A549 (cell line): ENCODE data around the gene CELF2.

Source experiments
- CEBPB ChIP-seq, 2 experiments: fragments of >200 bp in 1 of 2; sonication (Bioruptor Twin) in 1 of 2; formaldehyde crosslinking in 1 of 2; IDR thresholded peaks; 2 replicates each; pipeline ENCODE4 v1.6.1; 2012 to 2016
- CTCF ChIP-seq: fragments of >200 bp; sonication (Bioruptor Twin); formaldehyde crosslinking; IDR thresholded peaks from 3 replicates; pipeline ENCODE4 v1.5.1; 2016
- GATA3 ChIP-seq: IDR thresholded peaks from 2 replicates; pipeline ENCODE4 v1.6.1; 2012; ENCODE audit warnings: borderline replicate concordance
- HMGXB4 ChIP-seq: fragments of 250-450 bp; sonication (Bioruptor Pico); IDR thresholded peaks from 2 replicates; pipeline ENCODE4 v1.5.0; 2021; ENCODE audit warnings: mild to moderate bottlenecking, moderate library complexity, borderline replicate concordance
- KDM1A ChIP-seq: fragments of 200-600 bp; sonication (generic); IDR thresholded peaks from 2 replicates; pipeline ENCODE4 v1.6.1; 2016; ENCODE audit warnings: low read depth, mild to moderate bottlenecking
- MAFK ChIP-seq: fragments of 450-650 bp; IDR thresholded peaks from 2 replicates; pipeline ENCODE4 v1.6.1; 2014; ENCODE audit not compliant: partially characterized antibody
- MYC ChIP-seq: IDR thresholded peaks from 2 replicates; pipeline ENCODE4 v1.6.1; 2012; ENCODE audit warnings: mild to moderate bottlenecking, inconsistent platforms, low read length, improper control_type of control experiment, borderline replicate concordance
- NR3C1 ChIP-seq: fragments of >200 bp; sonication (Bioruptor Twin); formaldehyde crosslinking; IDR thresholded peaks from 3 replicates; pipeline ENCODE4 v1.6.1; 2017
- PBX3 ChIP-seq: IDR thresholded peaks from 2 replicates; pipeline ENCODE4 v1.6.1; 2012
- POLR2A ChIP-seq: IDR thresholded peaks from 2 replicates; pipeline ENCODE4 v1.6.1; 2012; ENCODE audit warnings: mild to moderate bottlenecking, low read length
- SREBF2 ChIP-seq: fragments of 450-650 bp; IDR thresholded peaks from 2 replicates; pipeline ENCODE4 v1.6.1; 2014; ENCODE audit warnings: mild to moderate bottlenecking, moderate library complexity

- no peak for TF ChIP-seq MYC
- TF ChIP-seq CTCF, result no peak
- no peak for TF ChIP-seq GATA3
- no peak for TF ChIP-seq POLR2A
- no peak for TF ChIP-seq MAFK
- TF ChIP-seq SREBF2, result no peak
- TF ChIP-seq CEBPB (IDR thresholded peaks at IDR 0.05), result no peak
- no peak for TF ChIP-seq HMGXB4 (CRISPR knock-in tag)
- no peak for TF ChIP-seq NR3C1
- no peak for TF ChIP-seq KDM1A
- TF ChIP-seq PBX3, result no peak
Observed at GRCh38 chr10:11183015-11183414, 165.3 kb downstream of the CELF2 start.
